Loucy (cell line): ENCODE results near the gene AVL9.

Experiments
- H2AFZ ChIP-seq: fragments of 200-600 bp; sonication (generic); 2 replicates; pipeline ENCODE4 v1.6.0; 2016; ENCODE audit warnings: antibody characterized with exemption, mild to moderate bottlenecking, low read length, moderate library complexity
- H3F3A ChIP-seq: fragments of 200-600 bp; 2 replicates; pipeline ENCODE4 v1.6.0; 2016; ENCODE audit warnings: antibody characterized with exemption, low read depth, mild to moderate bottlenecking
- H3K27me3 ChIP-seq: fragments of 200-600 bp; sonication (generic); 2 replicates; pipeline ENCODE4 v1.6.1; 2014; ENCODE audit warnings: low read length, mild to moderate bottlenecking; ENCODE audit not compliant: insufficient read depth, poor library complexity, severe bottlenecking
- H3K36me3 ChIP-seq: fragments of 200-600 bp; sonication (generic); 2 replicates; pipeline ENCODE4 v1.6.1; 2016; ENCODE audit warnings: low read length; ENCODE audit not compliant: insufficient read depth
- H3K4me1 ChIP-seq: fragments of 200-600 bp; sonication (generic); 2 replicates; pipeline ENCODE4 v1.5.1; 2014; ENCODE audit warnings: low read length, mild to moderate bottlenecking; ENCODE audit not compliant: insufficient read depth, poor library complexity, severe bottlenecking
- H3K4me2 ChIP-seq: fragments of 200-600 bp; sonication (generic); 2 replicates; pipeline ENCODE4 v1.6.0; 2014; ENCODE audit warnings: antibody characterized with exemption, low read length, low read depth, mild to moderate bottlenecking; ENCODE audit not compliant: poor library complexity, severe bottlenecking
- H3K4me3 ChIP-seq: fragments of 200-600 bp; sonication (generic); 2 replicates; pipeline ENCODE4 v1.5.1; 2014; ENCODE audit warnings: low read length, mild to moderate bottlenecking, mixed read lengths; ENCODE audit not compliant: poor library complexity, severe bottlenecking
- H3K79me2 ChIP-seq: fragments of 200-600 bp; sonication (generic); 2 replicates; pipeline ENCODE4 v1.6.1; 2014; ENCODE audit warnings: low read length; ENCODE audit not compliant: insufficient read depth
- H3K9ac ChIP-seq: fragments of 200-600 bp; sonication (generic); 2 replicates; pipeline ENCODE4 v1.6.0; 2014; ENCODE audit warnings: mild to moderate bottlenecking, low read depth, low read length, moderate library complexity; ENCODE audit not compliant: poor library complexity, severe bottlenecking
- H3K9me2 ChIP-seq: fragments of 200-600 bp; sonication (generic); replicated peaks from 2 replicates; pipeline ENCODE4 v1.6.1; 2016; ENCODE audit warnings: low read depth, low read length, mixed read lengths
- H3K9me3 ChIP-seq: fragments of 200-600 bp; sonication (generic); 2 replicates; pipeline ENCODE4 v1.6.1; 2014; ENCODE audit warnings: mild to moderate bottlenecking, antibody characterized with exemption, low read length, low read depth; ENCODE audit not compliant: insufficient read depth
- H4K20me1 ChIP-seq: fragments of 200-600 bp; sonication (generic); 2 replicates; pipeline ENCODE4 v1.6.0; 2014; ENCODE audit warnings: antibody characterized with exemption, low read length, mild to moderate bottlenecking; ENCODE audit not compliant: insufficient read depth, poor library complexity, severe bottlenecking
- CTCF ChIP-seq: fragments of 200-600 bp; sonication (generic); conservative IDR thresholded peaks from 2 replicates; pipeline ENCODE4 v1.5.1; 2014; ENCODE audit warnings: mild to moderate bottlenecking, antibody characterized with exemption, low read length
- EZH2phosphoT487 ChIP-seq: fragments of 200-600 bp; IDR thresholded peaks from 2 replicates; pipeline ENCODE4 v1.6.1; 2018; ENCODE audit warnings: antibody characterized with exemption, mild to moderate bottlenecking, moderate library complexity, borderline replicate concordance

The AVL9 gene

GRCh38 chr7:32561613-32562012 is 66.3 kb downstream of the AVL9 start:
- no peak for TF ChIP-seq CTCF
- no peak for TF ChIP-seq EZH2phosphoT487
- H3K36me3 ChIP-seq: peaks cover 48% of the 10 kb centered on the region

GRCh38 chr7:32564542-32564941 is 69.3 kb downstream of the AVL9 start:
- Histone ChIP-seq H3K4me3 (no peak overlapping the region), H3K79me2 (no peaks in the 10 kb centered on the region), H3K4me2 (no peak overlapping the region), H2AFZ (no peak overlapping the region), H3K9me3 (no peaks in the 10 kb centered on the region), H3K27me3 (no peaks in the 10 kb centered on the region), H4K20me1 (no peaks in the 10 kb centered on the region), H3K4me1 (peaks cover 8% of the 10 kb centered on the region), H3F3A (no peaks in the 10 kb centered on the region), H3K9me2 (no peaks in the 10 kb centered on the region), H3K36me3 (peaks cover 38% of the 10 kb centered on the region), H3K9ac (no peak overlapping the region)
- TF ChIP-seq CTCF: no peak
- no peak for TF ChIP-seq EZH2phosphoT487

More at GRCh38 chr7:32561613-32562012, 66.3 kb downstream of the AVL9 start:
- Histone ChIP-seq H3F3A (no peaks in the 10 kb centered on the region), H3K9ac (no peak overlapping the region), H3K4me1 (peaks cover 8% of the 10 kb centered on the region), H3K79me2 (no peaks in the 10 kb centered on the region), H3K4me2 (no peak overlapping the region), H3K27me3 (no peaks in the 10 kb centered on the region), H2AFZ (no peak overlapping the region), H4K20me1 (no peaks in the 10 kb centered on the region), H3K9me2 (no peaks in the 10 kb centered on the region), H3K4me3 (no peak overlapping the region), H3K9me3 (no peaks in the 10 kb centered on the region)

- no peak overlapping the region for H3K4me3 ChIP-seq
- no peaks in the 10 kb centered on the region for H3K79me2 ChIP-seq
- H3K4me1 ChIP-seq: peaks cover 3% of the 10 kb centered on the region
- TF ChIP-seq CTCF: no peak
- no peak for TF ChIP-seq EZH2phosphoT487
- no peak overlapping the region for H2AFZ ChIP-seq
- peaks cover 32% of the 10 kb centered on the region; the same call in 1 of the 2 replicates for H3K36me3 ChIP-seq
- no peaks in the 10 kb centered on the region for H3F3A ChIP-seq
- no peaks in the 10 kb centered on the region for H3K9me2 ChIP-seq
- no peak overlapping the region for H3K9ac ChIP-seq
- no peaks in the 10 kb centered on the region for H3K9me3 ChIP-seq
- no peak overlapping the region for H3K4me2 ChIP-seq
- no peaks in the 10 kb centered on the region for H3K27me3 ChIP-seq
- no peaks in the 10 kb centered on the region for H4K20me1 ChIP-seq
These were observed 74.3 kb downstream of the AVL9 start for GRCh38 chr7:32569388-32570289.
